ENCODE results near the gene MYLIP.

The MYLIP gene

GRCh38 chr6:16154904-16155303 lies 26.0 kb downstream of the MYLIP start:
- TF ChIP-seq CTCF (conservative IDR thresholded peaks at IDR 0.05; ENCODE audit: low read length) (no peak), EZH2phosphoT487 (IDR thresholded peaks at IDR 0.05; ENCODE audit: borderline replicate concordance) (no peak)
- no peaks in the 10 kb centered on the region for H3F3A ChIP-seq (ENCODE audit: low read depth)
- H3K9ac ChIP-seq (ENCODE audit: low read depth, low read length, poor library complexity, severe bottlenecking): no peak overlapping the region
- no peaks in the 10 kb centered on the region for H3K9me2 ChIP-seq (replicated peaks; ENCODE audit: low read depth, low read length)
- H3K4me2 ChIP-seq (ENCODE audit: low read depth, low read length, poor library complexity, severe bottlenecking): no peak overlapping the region
- no peaks in the 10 kb centered on the region for H3K79me2 ChIP-seq (ENCODE audit: insufficient read depth, low read length)
- no peaks in the 10 kb centered on the region for H3K27me3 ChIP-seq (ENCODE audit: insufficient read depth, low read length, poor library complexity, severe bottlenecking)
- H3K9me3 ChIP-seq (ENCODE audit: insufficient read depth, low read depth, low read length): peaks cover 10% of the 10 kb centered on the region; the same call in 1 of the 2 replicates
- H3K4me3 ChIP-seq (ENCODE audit: low read length, poor library complexity, severe bottlenecking): no peak overlapping the region
- H3K36me3 ChIP-seq (ENCODE audit: insufficient read depth, low read length): peaks cover 49% of the 10 kb centered on the region; the same call in 1 of the 2 replicates
- H3K4me1 ChIP-seq (ENCODE audit: insufficient read depth, low read length, poor library complexity, severe bottlenecking): peaks cover 8% of the 10 kb centered on the region
- H2AFZ ChIP-seq (ENCODE audit: low read length): no peak overlapping the region
- H4K20me1 ChIP-seq (ENCODE audit: insufficient read depth, low read length, poor library complexity, severe bottlenecking): no peaks in the 10 kb centered on the region

GRCh38 chr6:16157492-16157891 lies 28.6 kb downstream of the MYLIP start:
- H3K27me3 ChIP-seq (ENCODE audit: insufficient read depth, low read length, poor library complexity, severe bottlenecking): peaks cover 7% of the 10 kb centered on the region
- no peak overlapping the region for H3K9ac ChIP-seq (ENCODE audit: low read depth, low read length, poor library complexity, severe bottlenecking)
- H3F3A ChIP-seq (ENCODE audit: low read depth): 0 out of 2 replicates have a peak, but pooled peaks cover 2% of the 10 kb centered on the region
- TF ChIP-seq CTCF (conservative IDR thresholded peaks at IDR 0.05; ENCODE audit: low read length): no peak
- no peak for TF ChIP-seq EZH2phosphoT487 (IDR thresholded peaks at IDR 0.05; ENCODE audit: borderline replicate concordance)
- H3K4me1 ChIP-seq (ENCODE audit: insufficient read depth, low read length, poor library complexity, severe bottlenecking): peaks cover 22% of the 10 kb centered on the region
- H3K9me3 ChIP-seq (ENCODE audit: insufficient read depth, low read depth, low read length): peaks cover 10% of the 10 kb centered on the region; the same call in 1 of the 2 replicates
- H3K4me3 ChIP-seq (ENCODE audit: low read length, poor library complexity, severe bottlenecking): no peak overlapping the region
- H3K79me2 ChIP-seq (ENCODE audit: insufficient read depth, low read length): no peaks in the 10 kb centered on the region
- H4K20me1 ChIP-seq (ENCODE audit: insufficient read depth, low read length, poor library complexity, severe bottlenecking): no peaks in the 10 kb centered on the region
- H3K4me2 ChIP-seq (ENCODE audit: low read depth, low read length, poor library complexity, severe bottlenecking): no peak overlapping the region
- no peaks in the 10 kb centered on the region for H3K9me2 ChIP-seq (replicated peaks; ENCODE audit: low read depth, low read length)
- H2AFZ ChIP-seq (ENCODE audit: low read length): no peak overlapping the region
- H3K36me3 ChIP-seq (ENCODE audit: insufficient read depth, low read length): peaks cover 26% of the 10 kb centered on the region; the same call in 1 of the 2 replicates

GRCh38 chr6:16157909-16158308 lies 29.0 kb downstream of the MYLIP start:
- Histone ChIP-seq H3K79me2 (ENCODE audit: insufficient read depth, low read length) (no peaks in the 10 kb centered on the region), H3K4me1 (ENCODE audit: insufficient read depth, low read length, poor library complexity, severe bottlenecking) (peaks cover 23% of the 10 kb centered on the region), H3K4me2 (ENCODE audit: low read depth, low read length, poor library complexity, severe bottlenecking) (no peak overlapping the region), H3F3A (ENCODE audit: low read depth) (0 out of 2 replicates have a peak, but pooled peaks cover 2% of the 10 kb centered on the region), H3K27me3 (ENCODE audit: insufficient read depth, low read length, poor library complexity, severe bottlenecking) (peaks cover 7% of the 10 kb centered on the region), H4K20me1 (ENCODE audit: insufficient read depth, low read length, poor library complexity, severe bottlenecking) (no peaks in the 10 kb centered on the region), H3K9me3 (ENCODE audit: insufficient read depth, low read depth, low read length) (peaks cover 10% of the 10 kb centered on the region; the same call in 1 of the 2 replicates), H3K9me2 (replicated peaks; ENCODE audit: low read depth, low read length) (no peaks in the 10 kb centered on the region), H2AFZ (ENCODE audit: low read length) (no peak overlapping the region), H3K9ac (ENCODE audit: low read depth, low read length, poor library complexity, severe bottlenecking) (no peak overlapping the region), H3K4me3 (ENCODE audit: low read length, poor library complexity, severe bottlenecking) (no peak overlapping the region), H3K36me3 (ENCODE audit: insufficient read depth, low read length) (peaks cover 25% of the 10 kb centered on the region; the same call in 1 of the 2 replicates)
- TF ChIP-seq EZH2phosphoT487 (IDR thresholded peaks at IDR 0.05; ENCODE audit: borderline replicate concordance) (no peak), CTCF (conservative IDR thresholded peaks at IDR 0.05; ENCODE audit: low read length) (no peak)

Data from Loucy (cell line).